GM21619 (cell line): ENCODE data around the gene FNDC5.

Experiments used
- ATAC-seq: cut with Tn5 transposase; IDR thresholded peaks from one replicate; pipeline ENCODE4 v1.9.1; 2021; ENCODE audit not compliant: unreplicated experiment

FNDC5 gene

GRCh38 chr1:32897082-32898049 is 26.7 kb upstream of the FNDC5 start:
- ATAC-seq: no peak

DNA sequence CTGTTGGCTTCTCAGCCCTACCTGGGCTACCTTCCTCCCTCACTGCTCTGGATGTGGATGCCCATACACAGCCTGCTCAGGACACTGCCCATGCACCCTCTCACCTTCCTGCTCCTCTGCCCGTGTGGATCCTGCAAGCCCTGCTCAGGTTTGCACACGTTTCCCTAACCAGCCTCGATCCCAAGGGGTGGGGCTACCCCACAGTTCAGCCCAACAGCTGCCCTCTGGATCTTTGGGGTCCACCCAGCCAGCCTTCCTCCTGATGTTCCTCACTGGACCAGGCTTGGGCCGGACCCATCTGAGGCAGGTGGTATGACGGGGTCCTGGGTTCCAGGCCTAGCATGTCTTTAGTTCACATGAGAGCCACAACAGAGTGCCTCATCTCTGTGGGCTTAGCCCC is 25.7 kb upstream of the FNDC5 start:
- no peak for ATAC-seq

GRCh38 chr1:32895325-32896215 is 24.9 kb upstream of the FNDC5 start:
- ATAC-seq: no peak

- ATAC-seq: no peak
Observed at GRCh38 chr1:32894681-32895080, 24.0 kb upstream of the FNDC5 start.

DNA sequence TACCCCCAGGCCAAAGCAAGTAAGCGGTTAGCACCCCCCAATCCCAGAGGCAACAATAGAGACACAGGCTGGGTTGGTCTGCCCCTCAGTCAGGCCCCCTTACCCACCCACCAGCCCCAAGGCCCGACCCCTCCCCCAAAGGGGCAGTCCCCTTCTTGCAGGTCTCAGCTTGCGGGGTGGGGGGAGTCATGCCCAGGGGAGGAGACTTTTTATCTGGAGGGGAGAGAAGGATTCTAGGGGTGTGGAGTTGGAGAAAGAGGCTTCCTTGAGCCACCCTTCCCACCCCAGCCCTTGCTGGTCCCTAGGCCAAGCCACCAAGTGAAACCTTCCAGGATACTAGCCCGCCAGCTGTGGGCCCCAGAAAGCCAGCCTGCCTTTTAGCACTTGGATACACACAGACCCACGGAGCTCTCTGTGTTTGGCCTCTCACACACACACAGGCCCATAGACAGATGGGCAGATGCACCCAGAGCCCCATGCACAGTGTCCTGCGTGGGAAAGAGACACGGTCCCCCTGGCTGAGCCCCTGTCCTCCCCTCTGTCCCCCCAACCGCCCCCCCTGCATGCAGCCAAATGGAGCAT is 23.4 kb upstream of the FNDC5 start:
- ATAC-seq: no peak

DNA sequence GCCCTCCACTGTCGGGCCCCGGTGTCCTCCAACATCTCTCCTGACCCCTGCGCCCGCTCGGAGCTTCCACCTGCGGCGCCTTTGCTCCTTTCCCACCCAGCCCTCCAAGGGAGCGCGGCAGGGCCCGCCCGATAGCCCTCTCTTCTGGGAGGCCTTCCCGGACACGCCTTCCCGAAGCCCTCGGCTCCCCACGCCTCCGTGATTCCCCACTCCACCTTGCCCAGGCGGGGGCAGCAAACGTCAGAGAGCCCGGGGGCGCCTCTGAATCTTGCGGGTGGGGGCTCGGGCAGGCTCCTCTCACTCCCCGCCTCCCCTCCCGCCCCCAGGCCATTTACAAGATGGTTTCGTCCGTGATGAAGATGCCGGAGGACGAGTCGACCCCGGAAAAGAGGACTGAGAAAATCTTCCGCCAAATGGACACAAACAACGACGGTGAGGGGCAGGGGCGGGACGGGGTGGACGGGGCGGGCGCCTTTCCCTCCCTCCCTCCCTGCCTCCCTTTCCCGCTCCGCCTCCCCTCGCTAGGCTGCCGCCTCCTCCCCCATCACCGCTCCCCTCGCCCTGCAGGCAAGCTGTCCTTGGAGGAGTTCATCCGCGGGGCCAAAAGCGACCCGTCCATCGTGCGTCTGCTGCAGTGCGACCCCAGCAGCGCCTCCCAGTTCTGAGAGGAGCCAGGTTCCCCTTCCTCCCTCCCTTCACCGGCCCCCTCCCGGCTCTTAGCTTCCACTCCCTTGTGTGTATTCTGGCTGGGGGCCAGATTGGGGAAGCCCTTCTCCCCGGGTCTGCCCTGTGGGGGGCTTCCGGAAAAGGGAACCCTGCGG is 22.7 kb upstream of the FNDC5 start:
- no peak for ATAC-seq

GRCh38 chr1:32892368-32893197 is 21.9 kb upstream of the FNDC5 start:
- ATAC-seq: no peak

DNA sequence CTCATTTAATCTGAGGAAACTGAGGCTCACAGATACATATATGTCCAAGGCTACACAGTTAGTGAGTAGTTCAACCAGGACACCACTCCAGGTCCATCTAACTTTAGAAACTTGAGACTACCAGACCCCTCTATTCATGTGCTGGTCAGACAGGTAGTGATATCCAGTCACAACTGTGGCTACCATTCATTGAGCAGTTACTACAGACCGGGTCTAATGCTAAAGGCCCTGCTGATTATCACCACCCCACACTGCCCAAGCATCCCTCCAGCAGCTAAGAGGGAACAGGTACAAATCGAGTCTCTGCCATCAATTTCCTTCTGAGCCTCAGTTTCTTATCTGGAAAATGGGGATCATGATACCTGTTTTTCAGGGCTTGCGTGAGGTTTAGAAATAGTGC is 20.9 kb upstream of the FNDC5 start:
- ATAC-seq: no peak

DNA sequence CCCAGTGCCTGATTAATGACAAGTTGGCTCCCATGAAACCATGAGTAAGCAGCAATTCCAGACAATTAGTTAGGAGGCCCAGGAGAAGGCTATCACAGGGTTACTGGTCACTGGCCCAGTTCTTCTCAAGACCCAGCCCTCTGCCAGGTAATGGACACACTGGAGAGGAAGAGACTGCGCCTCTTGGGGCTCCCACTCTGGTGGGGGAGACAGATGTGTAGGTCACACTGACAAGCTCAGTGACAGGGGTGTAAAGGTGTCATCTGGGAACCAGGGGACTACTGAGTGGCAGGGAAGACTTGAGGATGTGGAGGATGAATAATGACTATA is 20.5 kb upstream of the FNDC5 start:
- ATAC-seq: no peak

- no peak for ATAC-seq
Observed at GRCh38 chr1:32890516-32891240, 20.0 kb upstream of the FNDC5 start.

- no peak for ATAC-seq
Observed at GRCh38 chr1:32889731-32890278, 19.1 kb upstream of the FNDC5 start.

DNA sequence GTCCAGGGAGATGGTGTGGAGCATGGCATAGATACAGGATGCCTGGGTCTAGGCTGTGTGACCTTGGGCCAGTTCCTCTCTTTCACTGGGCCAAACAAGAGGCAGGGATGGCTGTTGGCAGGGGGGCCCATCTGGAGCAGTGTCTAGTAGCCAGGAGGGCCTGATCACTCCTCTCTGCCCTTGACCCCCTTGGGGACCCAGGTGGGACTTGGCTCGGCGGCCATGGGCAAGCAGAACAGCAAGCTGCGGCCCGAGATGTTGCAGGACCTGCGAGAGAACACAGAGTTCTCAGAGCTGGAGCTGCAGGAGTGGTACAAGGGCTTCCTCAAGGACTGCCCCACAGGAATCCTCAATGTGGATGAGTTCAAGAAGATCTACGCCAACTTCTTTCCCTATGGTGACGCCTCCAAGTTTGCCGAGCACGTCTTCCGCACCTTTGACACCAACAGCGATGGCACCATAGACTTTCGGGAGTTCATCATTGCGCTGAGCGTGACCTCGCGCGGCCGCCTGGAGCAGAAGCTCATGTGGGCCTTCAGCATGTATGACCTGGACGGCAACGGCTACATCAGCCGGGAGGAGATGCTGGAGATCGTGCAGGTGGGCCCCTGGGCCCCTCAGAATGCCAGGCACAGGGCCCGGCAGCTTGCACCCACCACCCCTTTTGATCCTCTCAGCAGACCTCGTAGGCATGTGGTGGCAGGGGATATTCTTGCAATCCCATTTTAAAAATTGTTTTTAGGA is 18.1 kb upstream of the FNDC5 start:
- no peak for ATAC-seq

- no peak for ATAC-seq
Observed at GRCh38 chr1:32888134-32888533, 17.4 kb upstream of the FNDC5 start.

GRCh38 chr1:32887623-32888022 is 16.9 kb upstream of the FNDC5 start:
- no peak for ATAC-seq

- ATAC-seq: no peak
Observed at GRCh38 chr1:32886828-32887414, 16.2 kb upstream of the FNDC5 start.

GRCh38 chr1:32886004-32886827 is 15.5 kb upstream of the FNDC5 start, which contains the start of gene HPCA:
TSS of gene HPCA (plus strand) at chr1:32886491. CDS start at chr1:32888899, 2,408 bp downstream.
- no peak for ATAC-seq

GRCh38 chr1:32885676-32886003 is 14.9 kb upstream of the FNDC5 start:
- no peak for ATAC-seq
